OCI-LY3 (cell line): ENCODE measurements around the gene CAMKV.

Experiments
- H2AFZ ChIP-seq: fragments of 200-600, 300-600 bp; shearing (Covaris generic); 2 replicates; pipeline ENCODE4 v1.6.0; 2014; ENCODE audit warnings: antibody characterized with exemption, low read depth, low read length
- H3K27ac ChIP-seq: fragments of 200-600, 300-600 bp; sonication (generic); 2 replicates; pipeline ENCODE4 v1.5.1; 2014; ENCODE audit warnings: mild to moderate bottlenecking, low read length, moderate library complexity, mixed read lengths
- H3K27me3 ChIP-seq: fragments of 200-600, 300-600 bp; sonication (generic); 2 replicates; pipeline ENCODE4 v1.6.1; 2014; ENCODE audit warnings: low read depth, low read length, mixed read lengths
- H3K36me3 ChIP-seq: fragments of 200-600, 300-600 bp; sonication (generic); replicated peaks from 2 replicates; pipeline ENCODE3; 2014; ENCODE audit warnings: low read depth, low read length, mixed read lengths
- H3K4me1 ChIP-seq: fragments of 300-600, 200-600 bp; sonication (generic); 2 replicates; pipeline ENCODE4 v1.6.1; 2014; ENCODE audit warnings: low read length, mixed read lengths
- H3K4me2 ChIP-seq: fragments of 200-600, 300-600 bp; sonication (generic); 2 replicates; pipeline ENCODE4 v1.6.1; 2014; ENCODE audit warnings: low read length, mixed read lengths
- H3K4me3 ChIP-seq: fragments of 300-600, 200-600 bp; sonication (generic); 2 replicates; pipeline ENCODE4 v1.5.1; 2014; ENCODE audit warnings: antibody characterized with exemption, mild to moderate bottlenecking, low read length, moderate library complexity
- H3K79me2 ChIP-seq: fragments of 300-600, 200-600 bp; shearing (Covaris generic); 2 replicates; pipeline ENCODE4 v1.6.1; 2014; ENCODE audit warnings: mild to moderate bottlenecking, low read length, mixed read lengths
- H3K9ac ChIP-seq: fragments of 300-600, 200-600 bp; shearing (Covaris generic); 2 replicates; pipeline ENCODE4 v1.6.0; 2014; ENCODE audit warnings: mild to moderate bottlenecking, low read length, moderate library complexity
- H3K9me3 ChIP-seq: fragments of 200-600, 300-600 bp; shearing (Covaris generic); 2 replicates; pipeline ENCODE4 v1.6.1; 2014; ENCODE audit warnings: low read length, mixed read lengths; ENCODE audit not compliant: insufficient read depth
- H4K20me1 ChIP-seq: fragments of 200-600, 300-600 bp; sonication (generic); 2 replicates; pipeline ENCODE4 v1.6.1; 2016; ENCODE audit warnings: low read length, mixed read lengths; ENCODE audit not compliant: insufficient read depth
- CTCF ChIP-seq: fragments of 200-600, 300-600 bp; sonication (generic); IDR thresholded peaks from 2 replicates; pipeline ENCODE4 v1.5.1; 2014; ENCODE audit warnings: antibody characterized with exemption, low read length, low read depth
- EZH2phosphoT487 ChIP-seq: fragments of 200-600 bp; shearing (Covaris generic); IDR thresholded peaks from 2 replicates; pipeline ENCODE4 v1.6.1; 2018; ENCODE audit warnings: antibody characterized with exemption, mixed run types, low read depth

CAMKV gene

DNA sequence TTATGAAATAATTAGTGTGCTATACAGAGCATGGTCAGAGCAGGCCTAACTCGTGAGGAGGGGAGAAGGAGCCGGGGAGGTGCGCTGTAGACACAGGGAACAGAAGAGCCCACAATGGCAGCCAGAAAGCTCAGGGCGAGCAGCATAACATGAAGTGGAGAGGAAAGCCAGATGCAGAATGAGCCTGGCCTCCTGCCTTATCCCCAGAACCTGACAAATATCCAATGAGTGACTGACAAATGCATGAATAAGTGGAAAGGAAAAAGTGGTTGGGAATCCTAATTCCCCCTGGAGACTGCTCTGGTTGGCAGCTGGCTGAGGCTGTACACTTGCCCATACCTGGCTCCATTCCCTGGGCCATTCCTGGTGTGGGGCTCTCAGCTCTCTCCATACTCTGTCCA, 43.2 kb upstream of the CAMKV start:
- TF ChIP-seq CTCF (no peak), EZH2phosphoT487 (no peak)
- no peaks in the 10 kb centered on the region for H3K27me3 ChIP-seq

DNA sequence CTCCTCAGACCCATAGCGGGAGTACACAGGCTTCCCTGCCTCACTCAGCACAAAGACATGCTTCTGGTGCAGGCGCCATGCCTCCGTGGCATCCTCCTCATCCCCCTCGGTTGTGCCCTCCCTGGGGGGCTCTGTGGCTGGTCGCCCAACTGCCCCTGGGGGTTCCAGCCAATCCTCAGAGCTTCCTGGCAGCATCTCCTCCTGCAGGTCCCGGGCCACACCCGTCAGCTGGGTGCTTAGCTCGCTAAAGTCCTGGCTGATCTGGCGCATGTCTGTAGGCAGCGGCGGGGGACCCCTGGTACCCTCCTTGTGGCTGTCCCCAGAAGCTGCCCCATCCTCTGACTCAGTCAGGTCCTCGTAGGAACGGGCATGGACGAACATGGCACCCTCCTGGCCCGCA, 41.9 kb upstream of the CAMKV start:
- Histone ChIP-seq H3K79me2 (no peaks in the 10 kb centered on the region), H3K9me3 (no peaks in the 10 kb centered on the region), H3K4me1 (peaks cover under 1% of the 10 kb centered on the region), H3K9ac (no peak overlapping the region), H3K4me2 (no peak overlapping the region), H3K27ac (no peak overlapping the region), H3K27me3 (no peaks in the 10 kb centered on the region), H3K4me3 (no peak overlapping the region), H4K20me1 (no peaks in the 10 kb centered on the region), H3K36me3 (peaks cover 4% of the 10 kb centered on the region), H2AFZ (no peak overlapping the region)
- TF ChIP-seq CTCF (no peak), EZH2phosphoT487 (no peak)

More for the DNA sequence above, 43.2 kb upstream of the CAMKV start:
- H3K36me3 ChIP-seq = peaks cover 4% of the 10 kb centered on the region
- no peak overlapping the region for H2AFZ ChIP-seq
- no peak overlapping the region for H3K4me3 ChIP-seq
- H3K9me3 ChIP-seq = no peaks in the 10 kb centered on the region
- no peak overlapping the region for H3K27ac ChIP-seq
- no peak overlapping the region for H3K9ac ChIP-seq
- no peaks in the 10 kb centered on the region for H4K20me1 ChIP-seq
- no peak overlapping the region for H3K4me2 ChIP-seq
- no peaks in the 10 kb centered on the region for H3K79me2 ChIP-seq
- no peaks in the 10 kb centered on the region for H3K4me1 ChIP-seq

DNA sequence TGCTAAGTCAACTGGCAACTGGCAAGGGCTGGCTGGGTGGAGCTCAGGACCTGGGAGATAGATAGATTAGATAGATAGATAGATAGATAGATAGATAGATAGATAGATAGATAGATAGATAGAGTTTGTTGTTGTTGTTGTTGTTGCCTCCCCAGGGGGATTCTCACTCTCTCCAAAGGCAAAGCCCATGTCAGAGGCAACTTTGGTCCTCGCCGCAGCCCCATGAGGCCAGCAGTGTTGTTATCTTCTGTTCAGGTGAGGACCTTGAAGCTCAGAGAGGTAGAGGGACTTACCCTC, 41.4 kb upstream of the CAMKV start:
- H3K4me1 ChIP-seq = peaks cover 6% of the 10 kb centered on the region
- H3K36me3 ChIP-seq = peaks cover 4% of the 10 kb centered on the region
- no peak overlapping the region for H3K4me2 ChIP-seq
- H3K79me2 ChIP-seq = no peaks in the 10 kb centered on the region
- H3K4me3 ChIP-seq = no peak overlapping the region
- no peaks in the 10 kb centered on the region for H3K9me3 ChIP-seq
- H4K20me1 ChIP-seq = no peaks in the 10 kb centered on the region
- TF ChIP-seq CTCF (no peak), EZH2phosphoT487 (no peak)
- no peak overlapping the region for H3K9ac ChIP-seq
- H3K27me3 ChIP-seq = no peaks in the 10 kb centered on the region
- no peak overlapping the region for H3K27ac ChIP-seq
- no peak overlapping the region for H2AFZ ChIP-seq

DNA sequence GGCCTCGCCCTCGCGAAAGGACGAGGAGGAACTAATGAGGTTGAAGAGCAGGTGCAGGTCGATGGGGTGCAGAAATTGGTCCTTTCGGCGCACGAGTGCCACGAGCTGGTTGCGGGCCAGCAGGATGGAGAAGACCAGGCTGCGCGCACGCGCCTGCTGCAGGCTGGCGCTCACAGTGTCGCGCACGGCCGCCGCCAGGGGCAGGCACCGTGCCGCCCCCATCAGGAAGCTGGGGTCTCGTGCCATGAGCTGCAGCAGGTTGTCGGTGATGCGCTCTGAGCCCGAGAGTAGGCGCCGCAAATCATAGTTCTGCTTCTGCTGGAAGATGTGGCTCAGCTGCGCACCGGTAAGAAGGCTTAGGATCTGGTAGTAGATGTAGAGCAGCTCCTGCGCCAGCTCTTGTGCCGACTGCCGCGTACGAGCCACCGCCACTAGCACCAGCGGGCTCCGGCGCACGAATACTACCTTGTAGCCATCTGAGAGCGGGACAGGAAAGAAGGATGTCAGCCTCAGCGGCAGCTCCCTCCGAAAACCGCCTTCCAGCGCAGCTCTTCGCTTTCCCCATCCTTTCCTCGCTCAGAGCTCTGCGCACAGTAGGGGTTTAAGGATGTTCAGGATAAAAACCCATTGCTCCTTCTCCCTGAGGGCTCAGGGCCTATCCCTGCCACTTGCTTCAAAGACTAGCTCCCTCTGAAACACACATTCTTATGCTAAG, 40.9 kb upstream of the CAMKV start:
- H3K9ac ChIP-seq = no peak overlapping the region
- H3K36me3 ChIP-seq = peaks cover 4% of the 10 kb centered on the region
- H3K4me3 ChIP-seq = no peak overlapping the region
- no peak for TF ChIP-seq CTCF
- no peak for TF ChIP-seq EZH2phosphoT487
- no peak overlapping the region for H3K27ac ChIP-seq
- no peak overlapping the region for H3K4me2 ChIP-seq
- H2AFZ ChIP-seq = no peak overlapping the region
- peaks cover 11% of the 10 kb centered on the region for H3K4me1 ChIP-seq
- no peaks in the 10 kb centered on the region for H4K20me1 ChIP-seq
- H3K27me3 ChIP-seq = no peaks in the 10 kb centered on the region
- H3K79me2 ChIP-seq = no peaks in the 10 kb centered on the region
- H3K9me3 ChIP-seq = no peaks in the 10 kb centered on the region
